Measurements from ENCODE around the gene LYRM4.

Gene LYRM4

GRCh38 chr6:5246141-5247097 is 14.3 kb downstream of the LYRM4 start:
- no peak for DNase-seq (ENCODE audit: low spot score)

GRCh38 chr6:5243069-5243468 is 17.7 kb downstream of the LYRM4 start:
- no peak for DNase-seq (ENCODE audit: low spot score)

- no peak for DNase-seq (ENCODE audit: low spot score)
Observed at GRCh38 chr6:5241252-5241651, 19.5 kb downstream of the LYRM4 start.

GRCh38 chr6:5238336-5238735 is 22.4 kb downstream of the LYRM4 start:
- no peak for DNase-seq (ENCODE audit: low spot score)

GRCh38 chr6:5237805-5238204 is 22.9 kb downstream of the LYRM4 start:
- DNase-seq (ENCODE audit: low spot score): no peak

GRCh38 chr6:5235830-5236229 is 24.9 kb downstream of the LYRM4 start:
- DNase-seq (ENCODE audit: low spot score): no peak

GRCh38 chr6:5234874-5235273 is 25.9 kb downstream of the LYRM4 start:
- DNase-seq (ENCODE audit: low spot score): no peak

- DNase-seq (ENCODE audit: low spot score): no peak
Observed at GRCh38 chr6:5231289-5231688, 29.5 kb downstream of the LYRM4 start.

GRCh38 chr6:5230081-5230480 is 30.7 kb downstream of the LYRM4 start:
- no peak for DNase-seq (ENCODE audit: low spot score)

- no peak for DNase-seq (ENCODE audit: low spot score)
Observed at GRCh38 chr6:5229356-5229755, 31.4 kb downstream of the LYRM4 start.

GRCh38 chr6:5223309-5223708 is 37.4 kb downstream of the LYRM4 start:
- no peak for DNase-seq (ENCODE audit: low spot score)

GRCh38 chr6:5220443-5220842 is 40.3 kb downstream of the LYRM4 start:
- DNase-seq (ENCODE audit: low spot score): no peak

GRCh38 chr6:5219011-5219691 is 41.6 kb downstream of the LYRM4 start:
- DNase-seq (ENCODE audit: low spot score): no peak

GRCh38 chr6:5217356-5217755 is 43.4 kb downstream of the LYRM4 start:
- no peak for DNase-seq (ENCODE audit: low spot score)

GRCh38 chr6:5215799-5216198 is 45.0 kb downstream of the LYRM4 start:
- no peak for DNase-seq (ENCODE audit: low spot score)

GRCh38 chr6:5215159-5215558 is 45.6 kb downstream of the LYRM4 start:
- DNase-seq (ENCODE audit: low spot score): no peak

GRCh38 chr6:5214570-5215052 is 46.1 kb downstream of the LYRM4 start:
- no peak for DNase-seq (ENCODE audit: low spot score)

GRCh38 chr6:5213836-5214235 is 46.9 kb downstream of the LYRM4 start:
- DNase-seq (ENCODE audit: low spot score): no peak

GRCh38 chr6:5211492-5211891 is 49.3 kb downstream of the LYRM4 start:
- no peak for DNase-seq (ENCODE audit: low spot score)

GRCh38 chr6:5208471-5208971 is 52.2 kb downstream of the LYRM4 start:
- DNase-seq (ENCODE audit: low spot score): no peak

- DNase-seq (ENCODE audit: low spot score): no peak
Observed at GRCh38 chr6:5208057-5208456, 52.7 kb downstream of the LYRM4 start.

GRCh38 chr6:5206920-5207561 is 53.7 kb downstream of the LYRM4 start:
- DNase-seq (ENCODE audit: low spot score): no peak

All from SW480 (cell line).